IPS-18a (cell line): ENCODE data around the gene FRY.

Experiments
- H3K27ac ChIP-seq: one replicate; pipeline ENCODE4 v1.5.1; 2013; ENCODE audit warnings: low read length
- H3K27me3 ChIP-seq: one replicate; pipeline ENCODE4 v1.6.1; 2013; ENCODE audit warnings: mild to moderate bottlenecking, low read length; ENCODE audit not compliant: control insufficient read depth, insufficient read depth
- H3K36me3 ChIP-seq: one replicate; pipeline ENCODE4 v1.6.1; 2013; ENCODE audit warnings: low read depth, low read length; ENCODE audit not compliant: control insufficient read depth
- H3K4me1 ChIP-seq: one replicate; pipeline ENCODE4 v1.6.1; 2013; ENCODE audit warnings: low read depth, low read length; ENCODE audit not compliant: control insufficient read depth
- H3K4me3 ChIP-seq: one replicate; pipeline ENCODE4 v1.5.1; 2013; ENCODE audit warnings: low read length
- H3K9ac ChIP-seq: one replicate; pipeline ENCODE4 v1.6.1; 2013; ENCODE audit warnings: mild to moderate bottlenecking, low read length, moderate library complexity
- H3K9me3 ChIP-seq: one replicate; pipeline ENCODE4 v1.6.1; 2013; ENCODE audit warnings: low read depth, low read length; ENCODE audit not compliant: control insufficient read depth

FRY gene

DNA sequence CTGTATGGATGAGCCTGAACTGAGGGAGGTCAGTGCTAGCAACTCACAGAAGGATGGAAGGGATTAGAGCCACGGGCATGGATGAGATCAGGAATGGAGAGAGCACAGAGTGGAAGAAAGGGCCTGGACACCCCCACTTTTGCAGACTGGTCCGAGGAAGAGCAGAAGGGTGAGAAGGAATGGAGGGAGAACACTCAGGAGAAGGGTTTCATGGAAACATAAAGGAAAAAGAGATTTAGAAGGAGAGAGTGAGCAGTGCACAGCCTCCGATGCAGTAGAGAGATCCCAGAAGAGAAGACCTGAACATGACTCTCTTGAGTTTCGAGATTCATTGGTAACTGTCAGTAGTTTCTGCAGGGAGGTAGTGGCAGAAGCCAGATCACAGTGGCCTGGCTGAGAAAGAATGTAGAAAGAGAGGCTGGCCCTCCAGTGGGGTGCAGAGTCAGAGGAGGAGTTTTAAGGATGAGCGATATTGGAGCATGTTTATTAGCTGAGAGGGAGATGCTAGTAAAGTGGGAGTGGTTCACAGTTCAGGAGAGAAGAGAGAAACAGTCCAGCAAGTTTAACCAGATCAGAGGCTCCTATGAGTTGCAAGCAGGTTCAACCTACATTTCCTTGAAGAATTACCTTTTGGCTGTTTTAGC, 174.6 kb downstream of the FRY start:
- Histone ChIP-seq H3K36me3 (no peaks in the 10 kb centered on the region), H3K9me3 (no peaks in the 10 kb centered on the region), H3K4me1 (no peaks in the 10 kb centered on the region), H3K9ac (no peak overlapping the region), H3K27ac (no peak overlapping the region), H3K4me3 (no peak overlapping the region), H3K27me3 (no peaks in the 10 kb centered on the region)

GRCh38 chr13:32208860-32209259, 177.3 kb downstream of the FRY start:
- H3K4me3 ChIP-seq: no peak overlapping the region
- H3K9ac ChIP-seq: no peak overlapping the region
- no peak overlapping the region for H3K27ac ChIP-seq
- no peaks in the 10 kb centered on the region for H3K27me3 ChIP-seq
- no peaks in the 10 kb centered on the region for H3K4me1 ChIP-seq
- H3K9me3 ChIP-seq: no peaks in the 10 kb centered on the region
- no peaks in the 10 kb centered on the region for H3K36me3 ChIP-seq

- Histone ChIP-seq H3K36me3 (no peaks in the 10 kb centered on the region), H3K27ac (no peak overlapping the region), H3K9ac (no peak overlapping the region), H3K4me3 (no peak overlapping the region), H3K9me3 (no peaks in the 10 kb centered on the region), H3K4me1 (no peaks in the 10 kb centered on the region), H3K27me3 (no peaks in the 10 kb centered on the region)
Observed at GRCh38 chr13:32209652-32210051, 178.1 kb downstream of the FRY start.

DNA sequence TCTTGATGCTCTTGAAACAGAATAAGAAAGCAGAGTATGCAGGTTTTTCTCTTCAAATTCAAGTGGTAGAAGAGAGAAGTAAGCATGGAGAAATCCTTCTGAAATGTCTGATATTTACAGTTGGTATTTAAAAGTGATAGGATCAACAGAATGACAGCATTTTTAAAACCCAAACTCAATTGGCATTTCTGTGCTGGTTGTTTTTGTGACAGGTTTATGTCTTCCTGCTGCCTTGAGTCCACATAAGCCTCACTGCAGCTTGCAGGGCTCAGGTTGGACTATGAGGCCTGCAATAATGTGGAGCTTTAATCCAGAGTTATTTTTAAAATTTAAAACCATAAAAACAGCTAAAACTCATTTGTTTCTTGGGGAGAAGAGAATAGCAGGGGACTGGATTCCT, 178.5 kb downstream of the FRY start:
- H3K9me3 ChIP-seq: no peaks in the 10 kb centered on the region
- no peak overlapping the region for H3K27ac ChIP-seq
- no peak overlapping the region for H3K4me3 ChIP-seq
- H3K27me3 ChIP-seq: no peaks in the 10 kb centered on the region
- H3K9ac ChIP-seq: no peak overlapping the region
- no peaks in the 10 kb centered on the region for H3K36me3 ChIP-seq
- no peaks in the 10 kb centered on the region for H3K4me1 ChIP-seq

GRCh38 chr13:32211813-32212212, 180.2 kb downstream of the FRY start:
- H3K27ac ChIP-seq: no peak overlapping the region
- H3K9me3 ChIP-seq: no peaks in the 10 kb centered on the region
- H3K4me1 ChIP-seq: no peaks in the 10 kb centered on the region
- H3K36me3 ChIP-seq: no peaks in the 10 kb centered on the region
- H3K4me3 ChIP-seq: no peak overlapping the region
- no peak overlapping the region for H3K9ac ChIP-seq
- H3K27me3 ChIP-seq: no peaks in the 10 kb centered on the region

DNA sequence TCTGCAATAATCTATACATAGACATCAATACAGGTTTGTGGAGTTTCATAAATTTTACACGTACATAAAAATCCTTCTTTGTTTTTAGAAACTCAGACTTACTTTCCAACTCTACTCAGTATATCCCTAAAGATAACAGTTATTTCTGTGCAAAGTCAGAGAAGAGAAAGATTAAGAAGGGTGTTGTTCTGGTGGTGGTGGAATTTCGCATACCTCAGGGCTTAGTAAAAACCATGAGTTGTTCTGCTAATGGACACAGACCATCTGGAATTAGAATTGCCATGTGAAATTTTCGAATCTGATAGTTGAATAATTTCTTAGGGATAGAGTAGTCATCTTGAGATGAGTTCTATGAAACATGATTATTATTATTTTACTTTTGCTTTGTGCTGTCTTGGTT, 180.8 kb downstream of the FRY start:
- Histone ChIP-seq H3K4me3 (no peak overlapping the region), H3K4me1 (no peaks in the 10 kb centered on the region), H3K9ac (no peak overlapping the region), H3K36me3 (no peaks in the 10 kb centered on the region), H3K9me3 (no peaks in the 10 kb centered on the region), H3K27me3 (no peaks in the 10 kb centered on the region), H3K27ac (no peak overlapping the region)

DNA sequence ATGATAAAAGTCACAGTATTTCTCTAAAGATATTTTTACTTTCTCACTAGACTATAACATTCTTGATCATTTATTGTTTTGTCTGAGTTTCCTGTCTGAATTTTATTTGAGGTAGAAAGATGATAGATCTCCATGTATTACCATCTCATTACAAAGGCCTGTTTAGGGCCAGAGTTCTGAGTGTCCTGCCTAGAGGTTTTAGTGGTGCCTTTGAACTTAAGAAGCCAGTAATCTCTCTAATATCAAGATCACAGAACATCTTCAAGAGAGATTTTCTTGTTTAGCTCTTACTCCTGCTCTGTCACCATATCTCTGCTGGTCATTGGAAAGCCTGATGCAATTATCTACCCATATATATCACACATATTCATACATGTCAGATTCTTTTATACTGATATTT, 182.1 kb downstream of the FRY start:
- no peak overlapping the region for H3K9ac ChIP-seq
- H3K27ac ChIP-seq: no peak overlapping the region

GRCh38 chr13:32214071-32214470, 182.5 kb downstream of the FRY start:
- no peak overlapping the region for H3K4me3 ChIP-seq
- no peaks in the 10 kb centered on the region for H3K9me3 ChIP-seq
- H3K27me3 ChIP-seq: no peaks in the 10 kb centered on the region
- no peaks in the 10 kb centered on the region for H3K36me3 ChIP-seq
- H3K4me1 ChIP-seq: no peaks in the 10 kb centered on the region
- no peak overlapping the region for H3K9ac ChIP-seq
- no peak overlapping the region for H3K27ac ChIP-seq

More for the DNA sequence above, 182.1 kb downstream of the FRY start:
- no peaks in the 10 kb centered on the region for H3K36me3 ChIP-seq
- no peaks in the 10 kb centered on the region for H3K4me1 ChIP-seq
- H3K9me3 ChIP-seq: no peaks in the 10 kb centered on the region
- H3K27me3 ChIP-seq: no peaks in the 10 kb centered on the region
- no peak overlapping the region for H3K4me3 ChIP-seq

DNA sequence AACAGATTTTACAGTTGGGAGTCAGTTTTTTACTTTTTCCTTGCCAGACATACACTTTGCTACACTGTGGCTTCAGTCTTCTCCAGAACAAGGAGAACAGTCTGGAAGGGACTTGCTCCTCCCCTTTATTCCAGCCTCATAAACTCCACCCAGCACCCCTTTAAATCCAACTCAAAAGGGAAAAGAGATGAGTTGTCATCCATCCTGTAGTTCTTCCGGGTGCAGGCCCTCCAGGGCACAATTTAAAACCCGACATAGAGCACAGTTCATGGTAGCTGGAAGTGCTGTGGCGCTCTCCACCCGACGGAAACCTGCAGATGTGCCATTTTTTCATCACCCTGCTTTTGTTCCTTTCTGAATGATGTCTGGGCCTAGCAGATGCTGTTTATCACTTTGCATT, 184.7 kb downstream of the FRY start:
- no peaks in the 10 kb centered on the region for H3K9me3 ChIP-seq
- H3K27ac ChIP-seq: no peak overlapping the region
- H3K27me3 ChIP-seq: no peaks in the 10 kb centered on the region
- no peaks in the 10 kb centered on the region for H3K4me1 ChIP-seq
- no peaks in the 10 kb centered on the region for H3K36me3 ChIP-seq
- H3K9ac ChIP-seq: no peak overlapping the region
- H3K4me3 ChIP-seq: no peak overlapping the region

GRCh38 chr13:32222046-32222676, 190.6 kb downstream of the FRY start:
- no peak overlapping the region for H3K9ac ChIP-seq
- H3K36me3 ChIP-seq: no peaks in the 10 kb centered on the region

DNA sequence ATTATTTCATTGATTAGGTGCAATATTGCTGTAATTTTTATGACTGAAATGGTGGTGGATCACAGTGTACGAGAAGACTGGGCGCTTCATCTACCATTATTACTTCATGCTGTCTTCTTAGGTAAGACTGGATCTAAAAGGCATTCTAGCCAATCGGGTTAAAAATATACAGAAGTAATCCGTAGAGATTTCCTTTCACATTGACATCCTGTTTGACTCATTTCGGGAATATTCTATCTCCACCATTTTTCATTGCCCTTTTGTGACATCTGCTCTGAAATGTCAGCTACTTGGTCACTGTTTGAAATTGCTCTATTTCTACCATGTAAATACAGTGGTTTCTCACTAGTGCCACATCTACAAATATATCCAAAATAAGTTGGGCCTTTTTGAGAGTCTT, 193.3 kb downstream of the FRY start:
- H3K27ac ChIP-seq: no peak overlapping the region

More at GRCh38 chr13:32222046-32222676, 190.6 kb downstream of the FRY start:
- H3K9me3 ChIP-seq: no peaks in the 10 kb centered on the region
- no peaks in the 10 kb centered on the region for H3K27me3 ChIP-seq
- no peaks in the 10 kb centered on the region for H3K4me1 ChIP-seq
- no peak overlapping the region for H3K4me3 ChIP-seq
- H3K27ac ChIP-seq: no peak overlapping the region

DNA sequence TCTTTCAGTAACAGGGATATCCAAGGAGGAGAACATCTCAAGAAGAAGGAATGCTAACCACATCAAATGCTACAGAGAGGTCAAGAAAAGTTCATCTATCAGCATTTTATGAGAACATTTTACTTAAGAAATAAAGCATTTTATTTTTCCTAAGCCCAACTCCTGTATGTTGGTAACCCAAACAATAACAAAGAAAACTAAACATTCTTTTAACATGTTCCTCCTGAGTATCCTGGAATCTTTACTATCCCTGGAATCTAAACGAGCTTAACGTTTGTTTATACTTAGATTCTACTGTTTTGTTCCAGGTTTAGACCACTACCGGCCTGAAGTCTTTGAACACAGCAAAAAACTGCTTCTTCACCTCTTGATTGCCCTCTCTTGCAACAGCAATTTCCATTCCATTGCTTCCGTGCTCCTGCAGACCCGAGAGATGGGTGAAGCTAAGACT, 193.9 kb downstream of the FRY start:
- H3K27me3 ChIP-seq: no peaks in the 10 kb centered on the region
- no peaks in the 10 kb centered on the region for H3K9me3 ChIP-seq
- H3K4me3 ChIP-seq: no peak overlapping the region
- H3K4me1 ChIP-seq: no peaks in the 10 kb centered on the region
- no peaks in the 10 kb centered on the region for H3K36me3 ChIP-seq
- H3K27ac ChIP-seq: no peak overlapping the region
- no peak overlapping the region for H3K9ac ChIP-seq

More for the DNA sequence above, 193.3 kb downstream of the FRY start:
- H3K9me3 ChIP-seq: no peaks in the 10 kb centered on the region
- no peak overlapping the region for H3K9ac ChIP-seq
- no peaks in the 10 kb centered on the region for H3K36me3 ChIP-seq
- no peaks in the 10 kb centered on the region for H3K4me1 ChIP-seq
- H3K27me3 ChIP-seq: no peaks in the 10 kb centered on the region
- no peak overlapping the region for H3K4me3 ChIP-seq
